HG03139 (cell line): Measurements from ENCODE around the gene HIVEP2.

ENCODE experiments used
- ATAC-seq: cut with Tn5 transposase; IDR thresholded peaks from one replicate; pipeline ENCODE4 v1.9.1; 2021; ENCODE audit not compliant: unreplicated experiment

Gene HIVEP2

GRCh38 chr6:142892254-142893021, 52.5 kb downstream of the HIVEP2 start:
- ATAC-seq, result no peak

- ATAC-seq, result no peak
Measured at GRCh38 chr6:142891454-142891853, 53.5 kb downstream of the HIVEP2 start.

- ATAC-seq, result no peak
Measured at GRCh38 chr6:142888456-142888855, 56.5 kb downstream of the HIVEP2 start.

- no peak for ATAC-seq
Measured at GRCh38 chr6:142887517-142887916, 57.5 kb downstream of the HIVEP2 start.

- peak; percentile 74 for ATAC-seq
Measured at GRCh38 chr6:142886431-142887170, 58.4 kb downstream of the HIVEP2 start.

- peak; percentile 60 for ATAC-seq
Measured at GRCh38 chr6:142885182-142885867, 59.7 kb downstream of the HIVEP2 start.

- ATAC-seq, result no peak
Measured at GRCh38 chr6:142884214-142885035, 60.6 kb downstream of the HIVEP2 start.

- ATAC-seq, result no peak
Measured at GRCh38 chr6:142883011-142883410, 62.0 kb downstream of the HIVEP2 start.

GRCh38 chr6:142881761-142882160, 63.2 kb downstream of the HIVEP2 start:
- ATAC-seq, result no peak

GRCh38 chr6:142881290-142881689, 63.7 kb downstream of the HIVEP2 start:
- ATAC-seq, result no peak

GRCh38 chr6:142880201-142880600, 64.8 kb downstream of the HIVEP2 start:
- ATAC-seq, result no peak

- ATAC-seq, result no peak
Measured at GRCh38 chr6:142879527-142879926, 65.4 kb downstream of the HIVEP2 start.

- no peak for ATAC-seq
Measured at GRCh38 chr6:142879076-142879475, 65.9 kb downstream of the HIVEP2 start.

- no peak for ATAC-seq
Measured at GRCh38 chr6:142878407-142878806, 66.6 kb downstream of the HIVEP2 start.

- no peak for ATAC-seq
Measured at GRCh38 chr6:142874676-142875075, 70.3 kb downstream of the HIVEP2 start.

GRCh38 chr6:142872376-142872775, 72.6 kb downstream of the HIVEP2 start:
- ATAC-seq, result no peak

GRCh38 chr6:142871910-142872331, 73.1 kb downstream of the HIVEP2 start:
- ATAC-seq, result peak; percentile 88

GRCh38 chr6:142870787-142871415, 74.1 kb downstream of the HIVEP2 start:
- ATAC-seq, result no peak

GRCh38 chr6:142868917-142869316, 76.1 kb downstream of the HIVEP2 start:
- no peak for ATAC-seq
